Inflammatory macrophage treated with lipopolysaccharide for 1 hour (primary cell): ENCODE measurements around the gene SLC26A5.
"Not testable (repeated sequence)": the region's sequence is repeated elsewhere in the genome, so short reads cannot be mapped to it uniquely, and the experiment has no call there.

Experiments
- DNase-seq, 2 donors: peaks; one replicate each; pipeline ENCODE4 v3.0.0-alpha.2; 2020 to 2022

SLC26A5 gene, protein sequence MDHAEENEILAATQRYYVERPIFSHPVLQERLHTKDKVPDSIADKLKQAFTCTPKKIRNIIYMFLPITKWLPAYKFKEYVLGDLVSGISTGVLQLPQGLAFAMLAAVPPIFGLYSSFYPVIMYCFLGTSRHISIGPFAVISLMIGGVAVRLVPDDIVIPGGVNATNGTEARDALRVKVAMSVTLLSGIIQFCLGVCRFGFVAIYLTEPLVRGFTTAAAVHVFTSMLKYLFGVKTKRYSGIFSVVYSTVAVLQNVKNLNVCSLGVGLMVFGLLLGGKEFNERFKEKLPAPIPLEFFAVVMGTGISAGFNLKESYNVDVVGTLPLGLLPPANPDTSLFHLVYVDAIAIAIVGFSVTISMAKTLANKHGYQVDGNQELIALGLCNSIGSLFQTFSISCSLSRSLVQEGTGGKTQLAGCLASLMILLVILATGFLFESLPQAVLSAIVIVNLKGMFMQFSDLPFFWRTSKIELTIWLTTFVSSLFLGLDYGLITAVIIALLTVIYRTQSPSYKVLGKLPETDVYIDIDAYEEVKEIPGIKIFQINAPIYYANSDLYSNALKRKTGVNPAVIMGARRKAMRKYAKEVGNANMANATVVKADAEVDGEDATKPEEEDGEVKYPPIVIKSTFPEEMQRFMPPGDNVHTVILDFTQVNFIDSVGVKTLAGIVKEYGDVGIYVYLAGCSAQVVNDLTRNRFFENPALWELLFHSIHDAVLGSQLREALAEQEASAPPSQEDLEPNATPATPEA

DNA sequence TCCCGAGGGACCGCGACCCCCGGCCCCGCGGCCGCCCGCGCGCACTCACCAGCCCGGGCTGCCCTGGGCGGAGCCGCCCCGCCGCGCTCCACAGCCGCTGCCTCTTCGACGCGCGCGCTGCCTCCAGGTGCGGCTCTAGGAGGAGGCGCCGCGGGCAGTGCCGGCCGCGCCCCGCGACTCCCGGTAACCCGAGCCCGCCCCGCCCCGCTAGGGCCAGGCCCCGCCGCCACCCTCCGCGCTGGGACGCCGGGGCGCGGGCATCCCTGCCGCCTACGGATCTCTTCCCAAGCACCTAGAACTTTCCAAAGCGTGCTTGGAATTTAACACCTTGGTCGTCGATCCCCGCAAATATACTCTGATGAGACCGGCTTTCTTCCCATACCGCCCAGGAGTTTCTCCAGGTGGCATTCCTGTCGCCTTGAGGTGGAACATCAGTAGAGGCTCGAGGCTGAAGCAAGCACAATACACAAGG, at the start of gene SLC26A5:
TSS of gene SLC26A5 (minus strand) at position 159 of the 472 bp plus-strand sequence. CDS start 24,693 bp downstream, outside the sequence.
- DNase-seq = no peak

DNA sequence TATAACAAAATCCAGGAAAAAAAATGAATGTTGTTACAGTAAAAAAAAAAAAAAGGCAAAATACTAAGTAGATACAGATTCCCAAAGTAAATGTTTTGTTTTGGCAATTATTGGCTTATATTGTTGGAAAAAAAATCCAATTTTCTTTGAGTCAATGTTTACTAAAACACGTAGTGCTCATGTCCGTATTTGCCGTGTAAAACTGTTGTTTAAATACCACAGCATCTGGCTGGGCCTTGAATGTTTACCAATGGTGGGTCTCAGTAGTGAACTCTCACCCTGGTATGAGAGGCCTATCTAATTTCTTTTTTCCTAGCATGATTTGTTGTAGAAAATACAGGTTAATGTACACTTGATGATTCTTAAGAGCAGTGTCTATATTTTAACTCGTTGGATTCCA, 41.4 kb upstream of the SLC26A5 start:
- no peak for DNase-seq

DNA sequence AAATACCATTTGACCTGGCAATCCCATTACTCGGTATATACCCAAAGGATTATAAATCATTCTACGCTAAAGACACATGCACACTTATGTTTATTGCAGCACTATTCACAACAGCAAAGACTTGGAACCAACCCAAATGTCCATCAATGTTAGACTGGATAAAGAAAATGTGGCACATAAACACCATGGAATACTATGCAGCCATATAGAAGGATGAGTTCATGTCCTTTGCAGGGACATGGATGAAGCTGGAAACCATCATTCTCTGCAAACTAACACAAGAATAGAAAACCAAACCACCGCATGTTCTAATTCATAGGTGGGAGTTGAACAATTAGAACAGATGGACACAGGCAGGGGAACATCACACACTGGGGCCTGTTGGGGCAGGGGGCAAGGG, 40.9 kb upstream of the SLC26A5 start:
- not testable (repeated sequence) for DNase-seq

DNA sequence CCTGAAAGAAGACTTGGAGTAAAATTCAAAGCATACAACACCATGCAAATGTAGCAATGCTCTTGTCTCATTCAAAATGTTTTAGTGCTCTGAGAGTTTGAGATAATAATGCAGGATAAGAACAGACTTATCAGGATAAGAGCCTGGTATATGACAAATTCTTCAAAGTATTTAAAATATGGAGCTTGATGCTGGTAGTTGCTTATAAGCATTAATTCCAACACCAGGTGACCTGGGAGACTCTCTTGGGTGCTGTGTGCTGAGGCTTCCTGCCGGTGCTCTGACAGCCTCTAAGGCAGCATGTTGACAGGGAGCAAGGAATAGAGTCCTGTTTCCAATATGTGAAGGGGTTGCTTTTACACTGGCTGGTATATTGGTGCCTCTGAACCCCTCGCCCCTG, 34.8 kb upstream of the SLC26A5 start:
- no peak for DNase-seq

DNA sequence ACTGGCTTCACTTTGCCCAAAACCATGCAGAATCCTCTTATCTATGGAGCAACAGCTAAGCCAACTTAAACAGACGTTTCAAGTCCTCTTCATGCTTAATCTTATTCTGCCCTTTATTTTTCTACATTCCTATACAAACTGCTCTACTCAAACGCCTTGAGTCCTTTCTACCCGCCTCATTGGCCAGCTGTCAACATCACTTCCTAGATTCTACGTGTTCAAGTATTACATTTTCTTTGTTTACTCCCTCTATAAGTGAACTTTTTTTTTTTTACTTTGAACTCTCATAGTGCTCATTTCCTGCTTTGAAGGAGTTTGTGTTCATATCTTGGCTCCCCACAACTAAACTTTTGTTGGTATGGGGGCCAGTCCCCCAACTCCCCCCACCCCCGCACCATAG, 28.9 kb upstream of the SLC26A5 start:
- no peak for DNase-seq

DNA sequence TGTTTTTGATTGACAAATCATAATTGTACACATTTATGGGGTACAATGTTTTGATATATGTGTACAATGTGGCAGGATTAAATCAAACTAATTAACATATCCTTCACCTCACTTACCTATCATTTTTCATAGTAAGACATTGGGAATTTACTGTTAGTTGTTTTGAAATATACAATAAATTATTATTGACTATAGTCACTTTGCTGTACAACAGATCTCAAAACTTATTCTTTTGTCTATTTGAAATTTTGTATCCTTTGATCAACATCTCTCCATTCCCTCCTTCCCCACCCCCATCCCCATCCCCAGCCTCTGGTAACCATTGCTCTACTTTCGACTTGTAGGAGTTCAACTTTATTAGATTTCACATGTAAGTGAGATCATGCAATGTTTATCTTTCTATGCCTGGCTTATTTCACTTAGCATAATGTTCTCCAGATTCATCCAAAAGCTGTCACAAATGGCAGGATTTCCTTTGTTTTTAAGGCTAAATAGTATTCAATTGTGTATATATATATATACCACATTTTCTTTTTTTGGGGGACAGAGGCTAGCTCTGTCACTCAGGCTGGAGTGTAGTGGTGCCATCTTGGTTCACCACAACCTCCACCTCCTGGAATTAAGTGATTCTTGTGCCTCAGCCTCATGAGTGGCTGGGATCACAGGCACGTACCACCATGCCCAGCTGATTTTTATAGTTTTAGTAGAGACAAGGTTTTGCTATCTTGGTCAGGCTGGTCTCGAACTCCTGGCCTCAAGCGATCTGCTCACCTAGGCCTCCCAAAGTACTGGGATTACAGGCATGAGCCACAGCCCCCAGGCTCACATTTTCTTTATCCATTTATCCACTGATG, 23.3 kb upstream of the SLC26A5 start:
- DNase-seq = no peak

DNA sequence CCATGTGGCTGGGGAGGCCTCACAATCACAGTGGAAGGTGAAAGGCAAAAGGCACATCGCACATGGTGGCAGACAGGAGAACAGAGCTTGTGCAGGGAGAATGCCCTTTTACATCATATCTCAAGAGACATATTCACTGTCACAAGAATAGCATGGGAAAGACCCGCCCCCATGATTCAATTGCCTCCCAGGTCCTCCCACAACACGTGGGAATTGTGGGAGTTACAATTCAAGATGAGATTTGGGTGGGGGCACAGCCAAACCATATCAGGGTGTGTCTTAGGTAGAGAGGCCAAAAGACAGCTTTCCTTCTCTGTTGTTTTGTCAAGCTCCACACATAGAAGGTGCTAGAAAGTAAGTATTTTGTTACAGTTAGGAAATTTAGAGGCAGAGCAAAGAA, 20.8 kb upstream of the SLC26A5 start:
- no peak for DNase-seq

DNA sequence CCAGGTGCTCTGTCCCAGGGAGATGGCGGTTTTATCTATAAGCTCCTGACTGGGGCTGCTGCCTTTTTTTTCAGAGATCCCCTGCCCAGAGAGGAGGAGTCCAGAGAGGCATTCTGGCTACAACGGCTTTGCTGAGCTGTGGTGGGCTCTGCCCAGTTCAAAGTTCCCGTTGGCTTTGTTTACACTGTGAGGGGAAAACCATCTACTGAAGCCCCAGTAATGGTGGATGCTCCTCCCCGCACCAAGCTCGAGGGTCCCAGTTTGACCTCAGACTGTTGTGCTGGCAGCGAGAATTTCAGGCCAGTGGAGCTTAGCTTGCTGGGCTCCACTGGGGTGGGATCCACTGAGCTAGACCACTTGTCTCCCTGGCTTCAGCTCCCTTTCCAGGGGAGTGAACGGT, 16.4 kb upstream of the SLC26A5 start:
- no peak for DNase-seq

DNA sequence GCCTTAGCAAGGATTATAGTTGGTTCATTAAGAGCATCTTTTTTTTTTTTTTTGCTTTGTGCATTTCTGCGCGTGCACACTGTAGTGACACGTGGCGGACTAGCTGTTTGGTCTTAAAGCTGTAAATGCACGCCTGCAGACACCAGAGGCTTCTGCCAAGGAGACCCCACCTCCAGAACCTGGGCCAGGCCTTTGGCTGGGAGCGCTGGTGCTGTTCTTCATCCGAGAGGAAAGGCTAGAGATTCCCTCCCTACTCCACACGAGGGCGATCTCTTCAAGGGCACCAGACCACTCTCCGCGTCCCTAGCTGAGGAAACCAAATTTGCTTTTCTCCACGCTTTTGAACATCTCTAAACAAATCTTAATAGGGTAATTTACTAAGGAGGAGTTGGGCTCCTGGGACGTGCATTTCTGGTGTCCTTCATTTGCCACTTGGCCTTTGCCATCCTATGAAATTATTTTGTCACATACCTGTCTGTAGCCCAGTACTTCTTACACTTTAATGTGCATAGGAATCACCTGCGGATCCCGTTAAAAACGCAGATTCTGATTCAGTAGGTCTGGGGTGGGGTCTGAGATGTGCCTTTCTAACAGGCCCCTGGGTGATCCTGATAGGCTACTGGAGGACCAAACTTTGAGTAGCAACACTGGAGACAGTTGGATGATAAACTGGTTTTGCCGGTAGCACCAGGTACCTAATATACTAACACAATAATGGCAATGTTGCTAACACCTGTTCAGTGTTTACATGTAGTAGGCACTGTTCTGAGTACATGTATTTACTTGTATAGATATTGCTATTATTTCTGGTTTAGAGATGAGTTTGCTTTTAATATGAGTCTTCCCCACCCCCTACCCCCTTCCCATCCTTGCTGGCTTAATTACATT, 1.3 kb upstream of the SLC26A5 start:
- peak; percentile 5 to 48 for DNase-seq

DNA sequence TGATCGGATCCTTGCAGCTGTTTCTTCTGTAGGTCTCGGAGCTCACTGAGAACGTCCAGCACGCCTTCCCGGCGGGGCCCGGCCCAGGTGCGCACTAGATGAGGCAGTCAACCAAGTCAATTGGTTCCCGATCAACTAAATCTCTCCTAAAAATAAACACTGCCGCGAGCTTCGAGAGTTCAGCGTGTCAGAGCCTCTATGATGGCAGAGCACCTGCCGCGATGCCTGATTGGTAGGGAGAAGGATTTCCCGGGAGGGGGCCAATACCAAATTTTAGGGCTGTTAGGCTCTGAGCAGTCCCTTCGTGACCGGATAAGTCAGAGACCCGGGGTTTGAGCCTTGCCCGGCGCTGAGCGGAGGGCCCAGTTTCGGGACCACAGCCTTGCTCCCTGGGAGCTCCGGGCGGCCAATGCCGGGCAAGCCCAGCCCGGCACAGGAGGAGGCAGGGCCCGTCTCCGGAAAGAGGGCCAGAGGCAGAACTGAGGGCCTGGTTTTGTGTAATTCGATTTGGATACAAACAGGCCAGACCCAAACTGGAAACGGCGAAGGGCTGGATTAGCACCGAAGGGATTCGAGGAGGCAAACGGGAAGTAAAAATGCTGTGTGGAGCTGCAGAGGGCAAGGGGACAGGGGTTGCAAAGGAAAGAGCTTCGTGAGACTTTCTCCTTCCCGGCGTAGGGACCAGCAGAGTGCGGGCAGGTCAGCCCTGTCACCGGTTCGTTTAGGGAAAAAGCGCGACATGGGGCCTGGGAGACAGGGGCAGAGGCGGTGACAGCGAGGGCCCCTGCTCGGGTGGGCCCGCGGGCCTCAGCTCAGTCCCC, 569 bp downstream of the SLC26A5 start:
- no peak for DNase-seq

DNA sequence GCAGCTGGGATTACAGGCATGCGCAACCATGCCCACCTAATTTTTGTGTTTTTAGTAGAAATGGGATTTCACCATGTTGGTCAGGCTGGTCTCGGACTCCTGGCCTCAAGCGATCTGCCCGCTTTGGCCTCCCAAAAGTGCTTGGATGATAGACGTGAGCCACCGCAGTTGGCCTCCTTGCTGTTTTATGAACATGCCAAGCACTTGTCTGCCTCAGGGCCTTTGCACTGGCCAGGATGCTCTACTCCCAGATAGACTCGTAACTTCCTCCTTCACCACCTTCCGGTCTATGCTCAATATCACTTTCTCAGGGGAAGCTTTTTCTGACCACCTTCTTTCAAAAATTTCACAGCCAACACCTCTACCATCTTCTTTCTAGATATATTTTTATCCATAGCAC, 6.3 kb downstream of the SLC26A5 start:
- no peak for DNase-seq

DNA sequence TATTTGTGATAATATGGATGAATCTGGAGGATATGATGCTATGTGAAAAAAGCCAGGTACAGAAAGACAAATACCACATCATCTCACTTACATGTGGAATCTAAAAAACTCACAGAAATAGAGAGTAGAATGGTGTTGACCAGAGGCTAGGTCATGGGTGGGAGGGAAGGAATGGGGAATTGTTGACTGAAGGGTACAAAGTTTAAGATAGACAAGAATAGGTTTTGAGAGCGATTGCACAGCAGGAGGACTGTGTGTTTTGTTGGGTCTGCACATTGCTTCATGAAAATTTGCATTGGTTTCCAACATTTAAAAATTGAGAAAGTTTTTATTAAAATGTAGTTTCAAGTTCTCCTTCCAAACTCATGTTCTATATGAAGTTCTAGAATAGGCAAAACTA, 8.4 kb downstream of the SLC26A5 start:
- DNase-seq = no peak

DNA sequence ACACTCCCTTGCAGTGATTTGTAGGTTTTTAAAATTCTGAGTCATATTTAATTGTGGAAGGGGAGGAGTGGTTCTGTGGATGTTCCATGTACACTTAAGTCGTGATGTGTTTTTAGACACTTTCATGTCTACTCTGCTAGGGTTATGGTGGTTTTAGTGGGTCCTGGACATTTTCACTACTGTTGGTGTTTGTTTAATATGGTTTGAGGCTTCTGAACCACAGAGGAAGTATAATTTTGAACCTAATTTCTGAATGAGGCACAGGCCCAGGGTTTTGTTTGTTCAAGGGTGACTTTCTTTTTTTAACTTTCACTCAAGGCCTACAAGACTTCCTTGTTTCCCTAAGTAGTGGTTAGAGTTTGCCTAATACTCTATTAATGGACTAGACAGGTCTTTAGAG, 13.3 kb downstream of the SLC26A5 start:
- peak in 1 of 2 donors; percentile 8 for DNase-seq

DNA sequence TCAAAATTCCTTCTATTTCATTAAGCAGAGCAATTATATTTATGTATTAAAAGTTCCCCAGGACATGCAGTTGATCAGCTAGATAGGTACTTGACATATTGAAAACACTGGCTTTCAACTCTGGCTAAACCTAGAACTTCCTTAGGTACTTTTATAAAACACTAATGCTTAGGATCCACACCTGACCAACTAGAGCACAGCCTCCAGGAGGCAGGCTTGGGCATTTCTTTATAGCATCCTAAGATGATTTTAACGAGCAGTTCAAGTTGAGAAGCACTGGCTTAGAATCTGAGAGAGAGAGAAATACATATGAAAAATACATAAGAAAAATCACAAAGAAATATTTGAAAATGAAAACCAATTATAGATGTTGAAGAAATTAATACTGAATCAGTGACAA, 20.8 kb downstream of the SLC26A5 start:
- DNase-seq = no peak

DNA sequence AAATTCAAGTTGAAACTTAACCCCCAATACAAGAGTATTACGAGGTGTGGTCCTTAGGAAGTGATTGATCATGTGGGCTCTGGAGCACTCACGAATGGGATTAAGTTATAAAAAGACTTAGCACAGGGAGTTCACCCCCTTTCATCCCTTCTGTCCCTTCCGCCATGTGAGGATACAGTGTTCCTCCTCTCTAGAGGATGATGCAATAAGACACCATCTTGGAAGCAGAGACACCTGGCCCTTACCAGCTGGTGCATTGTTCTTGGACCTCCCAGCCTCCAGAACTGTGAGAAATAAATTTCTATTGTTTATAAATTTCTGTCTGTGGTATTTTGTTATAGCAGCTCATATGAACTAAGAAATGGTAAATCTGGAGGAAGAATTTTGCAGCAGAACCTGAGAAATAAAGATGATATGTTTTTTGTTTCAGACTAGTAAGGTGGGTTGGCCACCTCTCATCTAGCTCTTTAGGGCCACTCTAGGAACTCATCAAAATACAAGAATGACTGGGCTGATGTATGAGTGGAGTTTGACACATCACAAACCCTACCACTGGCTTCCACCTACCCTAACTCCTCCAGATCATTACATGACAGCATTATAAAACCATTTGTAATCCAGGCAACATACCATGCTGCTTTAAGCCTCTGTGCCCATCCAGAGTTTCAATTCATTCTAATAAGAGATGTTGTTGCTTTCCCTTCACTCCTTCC, 22.4 kb downstream of the SLC26A5 start:
- DNase-seq = no peak

DNA sequence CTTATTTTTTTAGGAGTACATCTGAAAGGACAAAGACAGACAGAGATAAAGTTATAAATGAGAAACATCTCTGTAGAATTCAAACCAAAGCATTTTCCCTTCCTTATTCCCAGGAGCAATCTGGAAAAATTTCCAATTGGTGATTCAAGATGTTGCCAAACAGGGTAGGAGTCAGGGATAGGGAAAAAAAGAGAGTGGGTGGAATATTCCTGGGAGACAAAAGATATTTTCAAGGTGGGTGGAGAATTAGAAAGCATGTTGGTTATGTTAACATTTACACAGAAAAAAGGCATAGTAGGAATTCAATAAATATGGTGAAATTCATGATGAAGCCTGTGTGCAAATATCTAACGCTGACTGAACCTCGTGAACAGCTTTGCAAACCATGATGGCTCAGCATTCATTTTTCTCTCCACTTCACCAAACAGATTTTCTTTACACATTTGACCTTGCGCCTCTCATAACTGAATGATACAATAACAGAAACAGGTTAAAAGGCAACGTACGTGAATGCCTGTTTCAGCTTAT, 25.1 kb downstream of the SLC26A5 start:
- no peak for DNase-seq

DNA sequence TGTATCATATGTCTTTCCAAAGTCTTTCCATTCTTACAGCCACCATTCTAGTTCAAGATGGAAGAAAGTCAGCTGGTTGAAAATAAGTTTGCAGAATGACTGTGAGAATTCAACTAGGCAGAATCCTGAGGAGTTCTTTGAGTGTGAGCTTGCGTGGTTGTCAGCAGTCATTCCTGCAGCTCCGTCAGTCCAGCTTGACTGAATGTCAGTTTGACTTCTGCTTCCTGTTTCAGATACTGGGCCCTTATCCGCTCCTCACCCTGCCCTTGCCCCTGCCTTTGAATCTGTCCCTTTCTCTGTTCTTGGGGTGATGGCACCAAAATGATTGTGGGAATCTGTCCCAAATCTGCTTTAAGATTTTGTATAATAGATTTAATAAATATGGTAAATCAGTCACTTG, 27.8 kb downstream of the SLC26A5 start:
- peak; percentile 6 to 11 for DNase-seq

DNA sequence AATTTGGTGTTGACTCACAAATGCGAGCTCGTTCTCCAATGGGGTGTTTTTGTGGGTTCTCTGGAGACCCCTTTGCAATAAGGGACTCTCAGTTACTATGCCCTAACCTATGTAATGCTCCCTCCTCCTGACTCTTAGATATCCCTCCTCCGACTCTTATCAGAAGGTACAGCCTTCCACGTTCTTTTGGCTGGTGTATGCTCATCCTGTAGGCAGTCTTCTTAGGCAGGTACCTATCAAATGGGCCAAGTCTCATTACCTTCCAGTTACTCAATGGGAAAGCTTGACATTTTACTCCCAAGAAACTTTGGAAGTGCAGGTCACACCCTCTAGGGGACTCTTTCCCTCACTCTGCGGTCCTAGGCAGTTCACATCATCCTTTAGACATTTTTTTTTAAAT, 32.6 kb downstream of the SLC26A5 start:
- no peak for DNase-seq

DNA sequence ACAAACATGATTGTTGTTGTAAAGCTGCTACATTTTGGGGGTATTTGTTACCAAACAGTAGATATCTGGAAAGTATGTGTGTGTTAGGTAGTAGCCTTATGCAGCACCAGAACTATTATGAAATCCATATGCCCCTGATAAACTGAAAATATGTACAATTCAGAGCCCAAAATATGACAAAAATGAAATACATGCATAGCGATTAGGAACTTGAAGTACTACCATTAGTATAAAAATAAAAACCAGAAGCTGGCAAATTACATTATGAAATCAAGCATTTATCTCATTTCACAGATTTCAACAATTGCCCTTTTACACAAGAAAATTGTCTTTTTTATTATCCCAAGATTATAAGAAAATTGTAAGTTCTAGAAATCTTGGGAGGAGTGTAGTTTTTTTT, 33.9 kb downstream of the SLC26A5 start:
- DNase-seq = no peak
